HG03175 (cell line): ENCODE results near the gene LSM8.
A peak's percentile ranks its signal among the peaks of the same experiment; 100 is the strongest.
"Not testable (repeated sequence)": the region's sequence is repeated elsewhere in the genome, so short reads cannot be mapped to it uniquely, and the experiment has no call there.

ENCODE experiments used
- ATAC-seq: cut with Tn5 transposase; IDR thresholded peaks from one replicate; pipeline ENCODE4 v1.9.1; 2021; ENCODE audit warnings: mild to moderate bottlenecking, moderate library complexity; ENCODE audit not compliant: unreplicated experiment

LSM8 gene

DNA sequence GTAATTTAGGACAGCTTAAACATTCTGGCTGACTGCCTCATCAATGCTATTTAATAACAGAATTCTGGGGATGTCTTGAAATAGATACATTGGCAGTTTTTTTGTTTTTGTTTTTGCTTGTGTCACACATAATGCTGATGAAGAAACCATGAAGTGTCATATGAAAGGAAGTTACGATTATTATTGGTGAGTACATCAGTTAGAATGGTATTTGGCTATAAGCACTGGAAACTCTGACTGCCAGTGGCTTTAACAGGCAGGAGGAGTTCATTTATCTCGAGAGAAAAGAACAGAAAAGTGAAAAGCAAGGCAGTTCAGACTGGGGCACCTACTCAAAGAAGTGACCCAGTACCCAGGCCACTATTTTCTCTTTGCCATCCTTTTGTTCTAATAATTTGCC is 18.1 kb downstream of the LSM8 start:
- ATAC-seq, result no peak

DNA sequence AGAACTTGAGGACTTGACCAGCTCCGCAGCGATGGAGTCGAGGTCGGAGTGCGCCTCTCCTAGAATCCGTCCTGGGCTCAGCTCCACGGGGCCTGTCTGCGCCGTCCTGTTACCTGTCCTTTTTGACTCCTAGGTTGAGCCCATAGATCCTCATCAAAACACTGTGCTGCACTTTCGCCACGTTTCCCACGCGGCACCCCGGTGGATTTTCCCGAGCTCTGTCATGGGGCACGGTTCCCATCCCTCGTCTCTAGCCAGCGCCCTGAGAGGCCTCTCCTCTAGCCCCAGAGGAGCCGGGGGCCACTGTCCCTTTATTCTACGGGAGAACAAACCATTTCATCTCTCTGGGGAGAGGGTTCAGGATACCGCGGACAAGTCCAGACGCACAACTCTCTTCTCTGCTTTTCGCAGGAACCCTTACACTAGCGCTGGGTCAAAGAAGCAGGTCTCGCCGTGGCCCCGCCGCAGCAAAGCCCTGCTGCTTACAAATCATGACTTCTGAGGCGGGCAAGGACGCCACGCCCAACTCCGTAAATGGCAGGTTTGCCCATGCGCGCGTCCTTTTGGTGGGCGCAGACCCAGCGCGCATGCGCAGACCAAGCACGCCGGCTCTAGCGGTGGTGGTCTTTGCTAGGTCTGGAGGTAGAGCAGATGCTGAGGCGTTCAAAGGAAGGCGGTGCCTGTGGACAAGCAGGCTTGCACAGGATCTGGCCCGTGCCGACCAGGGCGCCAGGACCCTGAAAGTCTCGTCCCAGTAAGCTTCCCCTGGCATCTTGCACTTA is 30.3 kb downstream of the LSM8 start:
- ATAC-seq, result peak; percentile 96

DNA sequence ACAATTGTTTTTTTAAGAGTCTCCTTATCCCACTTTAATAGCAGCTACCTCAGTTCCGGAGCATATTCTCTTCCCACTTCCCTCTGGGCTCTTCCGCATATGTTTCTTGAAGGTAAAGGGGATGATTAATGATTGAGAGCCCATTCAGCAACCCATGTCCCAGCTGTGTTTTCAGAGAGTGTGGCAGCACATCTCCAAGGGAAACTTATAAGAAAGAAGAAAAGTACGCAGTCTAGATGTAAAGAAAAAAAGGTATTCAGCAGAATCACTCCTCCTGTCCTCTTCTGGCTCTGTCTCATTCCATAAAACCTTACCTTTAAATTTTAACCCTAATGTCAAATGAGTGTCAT is 30.8 kb downstream of the LSM8 start:
- peak; percentile 14 for ATAC-seq

DNA sequence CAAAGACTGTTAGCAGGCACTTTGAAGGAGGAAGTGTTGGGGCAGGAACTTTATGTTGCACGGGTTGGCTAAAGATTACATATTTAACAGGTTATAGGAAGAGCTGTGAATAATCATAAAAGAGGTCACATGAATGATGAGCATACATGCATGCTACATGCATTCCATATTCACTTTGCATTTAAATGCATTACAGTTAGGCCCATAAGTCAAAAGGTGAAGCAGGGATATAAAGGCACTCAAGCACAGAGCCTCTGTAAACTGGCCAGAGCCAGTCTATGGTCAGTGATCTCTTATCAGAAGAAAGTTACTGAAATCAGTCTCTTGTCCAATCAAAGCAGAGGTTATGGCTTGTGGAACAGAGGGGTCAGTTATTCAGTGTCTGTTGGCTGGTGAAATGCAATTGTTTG is 33.3 kb downstream of the LSM8 start:
- no peak for ATAC-seq

DNA sequence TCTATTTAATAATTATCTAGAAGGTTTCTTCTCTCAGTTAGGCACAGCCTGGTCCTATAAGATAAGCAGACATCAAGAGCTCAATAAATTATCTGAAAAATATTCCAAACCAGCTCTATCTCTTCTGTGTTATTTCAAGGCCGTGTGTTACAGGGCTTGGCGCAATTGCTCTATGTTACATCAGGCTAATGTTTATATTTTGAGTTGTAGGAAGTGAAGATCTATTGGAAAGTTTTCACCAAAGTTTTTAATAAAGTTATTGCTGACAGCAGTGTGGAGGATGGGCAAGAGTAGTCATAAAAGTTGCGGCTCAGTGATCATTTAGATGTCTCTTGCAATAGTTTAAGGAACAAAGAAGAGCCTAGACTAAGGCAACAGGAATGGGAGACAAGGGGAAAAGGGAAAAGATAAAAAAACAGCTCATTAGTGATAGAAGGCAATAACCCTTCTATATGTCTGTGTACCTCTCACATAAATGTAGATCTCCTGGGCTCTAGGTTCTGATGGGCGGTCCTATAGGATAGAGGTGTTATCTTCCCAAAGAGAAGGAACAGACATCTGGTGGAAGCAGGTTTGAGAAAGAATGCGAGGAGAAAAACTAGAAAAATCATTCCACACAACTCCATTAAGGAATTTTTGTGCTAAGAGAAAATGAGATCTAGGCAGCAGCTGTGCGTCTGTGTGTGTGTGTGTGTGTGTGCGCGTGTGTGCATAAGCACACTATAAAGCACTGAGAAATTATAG is 34.6 kb downstream of the LSM8 start:
- no peak for ATAC-seq

DNA sequence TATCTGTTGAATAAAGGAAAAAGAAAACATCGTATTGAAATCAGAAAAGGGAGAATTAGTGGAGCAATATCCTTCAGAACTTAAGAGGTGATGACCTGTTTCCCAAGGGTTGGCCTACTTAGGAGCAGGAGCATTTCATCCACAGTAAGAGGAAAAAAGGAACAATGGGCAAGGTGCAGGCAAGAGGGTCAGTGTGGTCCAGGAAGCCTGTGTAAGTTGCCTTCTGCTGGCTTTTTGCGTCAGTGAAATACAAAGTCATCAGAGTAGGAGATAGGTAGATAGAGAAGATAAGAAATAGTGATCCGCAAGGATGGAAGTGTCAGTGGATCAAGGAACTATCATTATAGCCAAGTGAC is 35.2 kb downstream of the LSM8 start:
- ATAC-seq, result no peak

DNA sequence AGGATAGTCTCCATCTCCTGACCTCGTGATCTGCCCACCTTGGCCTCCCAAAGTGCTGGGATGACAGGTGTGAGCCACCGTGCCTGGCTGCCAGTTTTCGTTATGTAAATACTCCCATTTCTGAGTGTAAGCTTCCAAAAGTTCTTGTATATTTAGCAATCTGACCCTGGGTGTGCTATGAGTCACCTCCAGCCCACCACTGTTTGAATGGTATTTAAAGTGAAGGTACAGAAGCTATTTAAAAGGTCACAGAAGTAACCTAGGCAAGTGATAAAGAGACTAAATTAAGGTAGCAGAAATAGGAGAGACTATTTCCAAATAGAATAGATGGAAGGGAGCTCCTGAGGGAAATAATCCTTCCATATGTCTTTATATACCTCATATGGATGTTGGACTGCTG is 36.6 kb downstream of the LSM8 start:
- no peak for ATAC-seq

DNA sequence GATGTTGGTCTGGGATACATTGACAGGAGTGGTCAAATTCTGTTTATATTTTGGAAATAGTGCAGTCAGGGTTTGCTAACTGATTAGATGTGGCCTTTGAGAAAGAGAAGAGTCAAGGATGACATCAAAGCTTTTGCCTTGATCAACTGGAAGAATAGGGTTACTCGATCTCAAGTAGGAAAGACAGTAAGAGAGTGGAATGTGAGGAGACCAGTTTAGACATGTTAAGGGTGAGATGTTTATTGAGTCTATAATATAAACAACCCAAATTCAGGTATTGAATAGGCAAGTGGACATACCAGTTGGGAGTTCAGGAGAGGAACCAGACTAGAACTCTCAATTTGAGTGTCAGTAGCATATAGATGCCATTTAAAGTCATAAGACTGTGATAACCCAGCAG is 38.6 kb downstream of the LSM8 start:
- ATAC-seq, result no peak

DNA sequence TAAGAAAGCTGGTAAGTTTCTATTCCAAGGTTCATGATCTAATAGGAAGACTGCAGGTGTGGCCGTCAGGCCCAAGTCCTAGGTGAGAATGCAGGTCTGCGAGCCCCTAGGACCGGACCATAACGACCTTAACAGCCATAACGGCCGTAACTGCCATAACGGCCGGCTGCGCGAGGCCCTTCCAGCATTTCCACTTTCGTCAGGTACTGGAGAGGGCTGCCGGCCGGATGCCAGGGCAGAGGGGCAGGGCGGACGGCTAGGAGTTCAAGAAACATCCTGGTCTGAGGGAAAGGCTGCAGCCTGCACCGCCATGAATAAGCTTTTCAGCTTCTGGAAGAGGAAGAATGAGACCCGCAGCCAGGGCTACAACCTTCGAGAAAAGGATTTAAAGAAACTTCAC is 40.6 kb downstream of the LSM8 start, which contains the start of gene ANKRD7:
Gene ANKRD7, plus strand, starts transcription at position 184 of the 400 bp plus-strand sequence. Its CDS starts 127 bp downstream, at position 311.
- no peak for ATAC-seq

DNA sequence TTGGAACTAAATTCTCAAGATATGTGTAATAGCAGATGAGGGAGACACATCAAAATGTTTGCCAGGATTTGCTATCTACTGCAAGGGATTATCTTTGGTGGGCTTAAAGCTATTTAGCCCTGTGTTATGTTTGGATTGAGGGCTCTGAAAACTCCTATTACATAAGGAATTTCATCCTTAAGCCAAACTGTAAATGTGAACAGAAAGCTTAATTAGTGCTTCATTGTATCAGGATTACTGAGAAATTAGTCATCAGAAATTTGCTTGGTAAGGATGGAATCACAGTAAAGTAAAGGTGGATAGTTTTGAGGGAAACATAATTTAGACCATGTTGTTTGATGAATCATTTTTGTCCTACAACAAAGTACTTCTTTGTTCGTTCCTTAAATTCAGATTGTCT is 48.9 kb downstream of the LSM8 start:
- no peak for ATAC-seq

DNA sequence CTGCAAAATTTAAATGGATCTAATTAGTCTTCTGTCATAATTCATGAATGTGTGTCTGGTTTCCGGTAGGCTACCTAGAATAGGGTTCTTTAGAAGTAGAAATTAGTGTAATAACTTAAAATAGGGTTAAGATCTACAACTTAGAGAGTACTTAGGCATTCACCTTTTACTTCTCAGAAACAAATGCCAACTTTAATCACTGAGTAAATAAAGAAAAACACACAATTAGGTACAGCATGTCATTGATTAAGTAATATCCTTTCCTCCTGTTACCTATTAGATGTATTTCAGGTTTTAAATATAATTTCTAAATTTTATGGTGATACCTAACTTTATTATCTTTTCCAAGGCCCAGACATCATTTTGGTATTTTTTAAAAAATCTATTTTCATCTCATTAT is 49.8 kb downstream of the LSM8 start:
- ATAC-seq, result no peak

DNA sequence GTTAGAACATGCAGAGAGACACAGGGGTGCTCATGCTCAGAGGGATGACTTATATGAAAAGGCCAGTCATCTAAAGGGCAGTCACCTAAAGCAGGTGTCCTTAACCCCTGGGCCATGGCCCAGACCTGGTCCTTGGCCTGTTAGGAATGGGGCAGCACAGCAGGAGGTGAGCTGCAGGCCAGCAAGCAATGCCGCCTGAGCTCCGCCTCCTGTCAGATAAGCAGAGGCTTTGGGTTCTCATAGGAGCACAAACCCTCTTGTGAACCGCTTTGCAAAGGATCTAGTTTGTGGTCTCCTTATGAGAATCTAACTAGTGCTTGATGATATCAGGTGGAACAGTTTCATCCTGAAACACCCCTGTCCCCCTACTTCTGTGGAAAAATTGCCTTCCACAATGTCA is 55.0 kb downstream of the LSM8 start:
- ATAC-seq, result no peak

DNA sequence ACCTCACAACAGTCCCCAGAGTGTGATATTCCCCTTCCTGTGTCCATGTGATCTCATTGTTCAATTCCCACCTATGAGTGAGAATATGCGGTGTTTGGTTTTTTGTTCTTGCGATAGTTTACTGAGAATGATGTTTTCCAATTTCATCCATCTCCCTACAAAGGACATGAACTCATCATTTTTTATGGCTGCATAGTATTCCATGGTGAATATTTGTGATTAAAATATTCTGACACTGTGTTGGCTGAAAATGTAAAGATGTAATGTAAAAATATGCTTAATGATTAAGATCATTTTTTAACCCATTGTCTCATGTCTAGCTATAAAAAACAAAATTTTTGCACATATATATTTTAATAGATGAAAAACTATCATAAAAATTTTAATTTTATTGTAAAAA is 56.4 kb downstream of the LSM8 start:
- ATAC-seq, result not testable (repeated sequence)
